SJSA1 (cell line): Measurements from ENCODE around the gene ZNF200. TPM values are rescaled to one million over a fixed set of nuclear protein-coding genes. Genes with fewer than 3 reads are reported as not detected.
"Not testable (repeated sequence)": the region's sequence is repeated elsewhere in the genome, so short reads cannot be mapped to it uniquely, and the experiment has no call there.

Source experiments
- DNase-seq, 2 experiments: peaks; one replicate each; pipeline ENCODE4 v3.0.0-alpha.2; 2015 to 2020; ENCODE audit warnings: low spot score in 2 of 2, low read depth in 1 of 2
- H3K27ac ChIP-seq: fragments of 250-450 bp; sonication (Bioruptor Pico); 2 replicates; pipeline ENCODE4 v1.5.1; 2020; ENCODE audit warnings: mild to moderate bottlenecking, moderate library complexity
- H3K27me3 ChIP-seq: fragments of 250-450 bp; sonication (Bioruptor Pico); replicated peaks from 2 replicates; pipeline ENCODE4 v1.5.1; 2020; ENCODE audit warnings: mild to moderate bottlenecking, moderate library complexity
- H3K36me3 ChIP-seq: fragments of 250-450 bp; sonication (Bioruptor Pico); 2 replicates; pipeline ENCODE4 v1.5.1; 2020; ENCODE audit warnings: mild to moderate bottlenecking
- H3K4me1 ChIP-seq: fragments of 250-450 bp; sonication (Bioruptor Pico); replicated peaks from 2 replicates; pipeline ENCODE4 v1.6.1; 2021; ENCODE audit warnings: mild to moderate bottlenecking
- H3K4me3 ChIP-seq: fragments of 250-450 bp; sonication (Bioruptor Pico); 2 replicates; pipeline ENCODE4 v1.5.1; 2020; ENCODE audit warnings: mild to moderate bottlenecking
- H3K9me3 ChIP-seq: fragments of 250-450 bp; sonication (Bioruptor Pico); replicated peaks from 2 replicates; pipeline ENCODE4 v1.5.1; 2020; ENCODE audit warnings: mild to moderate bottlenecking
- total RNA-seq: library from RNA; depleted of rRNA; stranded (reverse); fragments of >200 nt; shearing (Covaris generic); gene quantifications from 2 replicates; pipeline ENCODE4 v1.2.3, GENCODE V29; 2014

The ZNF200 gene
- total RNA-seq, 1 experiment from 2014 or later, result 8.5 TPM

- no peak overlapping the region for H3K27ac ChIP-seq
- no peaks in the 10 kb centered on the region for H3K27me3 ChIP-seq
- no peaks in the 10 kb centered on the region for H3K4me1 ChIP-seq
- no peaks in the 10 kb centered on the region for H3K36me3 ChIP-seq
- H3K9me3 ChIP-seq, result peaks cover 8% of the 10 kb centered on the region
- no peak for DNase-seq
- no peak overlapping the region for H3K4me3 ChIP-seq
Measured at GRCh38 chr16:3202903-3203539, 31.9 kb downstream of the ZNF200 start.

DNA sequence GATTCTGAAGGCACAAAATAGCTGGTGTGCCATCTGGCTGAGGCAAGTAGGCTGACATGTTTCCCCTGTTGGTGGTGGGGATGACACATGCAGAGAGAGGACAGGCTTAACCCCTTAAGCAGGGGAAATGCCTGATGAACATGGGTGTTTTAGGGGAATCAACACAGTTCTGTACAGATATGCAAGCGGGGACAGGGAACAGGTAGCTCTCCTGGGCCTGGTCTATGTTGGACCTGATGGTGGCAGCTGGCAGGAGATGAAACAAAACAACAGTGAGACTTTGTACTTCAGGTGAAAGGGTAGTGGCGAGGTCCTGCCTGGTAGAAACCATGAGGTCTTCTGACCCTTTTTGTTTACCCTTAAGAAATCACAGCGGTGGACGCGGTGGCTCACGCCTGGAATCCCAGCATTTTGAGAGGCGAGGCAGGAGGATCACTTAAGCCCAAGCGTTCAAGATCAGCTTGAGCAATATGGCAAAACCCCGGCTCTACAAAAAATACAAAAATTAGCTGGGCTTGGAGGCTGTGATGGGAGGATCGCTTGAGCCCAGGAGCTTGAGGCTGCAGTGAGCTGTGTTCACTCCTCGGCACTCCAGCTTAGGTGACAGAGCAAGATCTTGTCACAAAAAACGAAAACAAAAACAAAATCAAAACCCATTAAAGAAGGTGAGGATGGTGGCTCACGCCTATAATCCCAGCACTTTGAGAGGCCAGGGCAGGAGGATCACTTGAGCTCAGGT, 36.5 kb downstream of the ZNF200 start:
- no peak for DNase-seq
- 0 out of 2 replicates have a peak, but pooled peaks cover 1% of the 10 kb centered on the region for H3K9me3 ChIP-seq

DNA sequence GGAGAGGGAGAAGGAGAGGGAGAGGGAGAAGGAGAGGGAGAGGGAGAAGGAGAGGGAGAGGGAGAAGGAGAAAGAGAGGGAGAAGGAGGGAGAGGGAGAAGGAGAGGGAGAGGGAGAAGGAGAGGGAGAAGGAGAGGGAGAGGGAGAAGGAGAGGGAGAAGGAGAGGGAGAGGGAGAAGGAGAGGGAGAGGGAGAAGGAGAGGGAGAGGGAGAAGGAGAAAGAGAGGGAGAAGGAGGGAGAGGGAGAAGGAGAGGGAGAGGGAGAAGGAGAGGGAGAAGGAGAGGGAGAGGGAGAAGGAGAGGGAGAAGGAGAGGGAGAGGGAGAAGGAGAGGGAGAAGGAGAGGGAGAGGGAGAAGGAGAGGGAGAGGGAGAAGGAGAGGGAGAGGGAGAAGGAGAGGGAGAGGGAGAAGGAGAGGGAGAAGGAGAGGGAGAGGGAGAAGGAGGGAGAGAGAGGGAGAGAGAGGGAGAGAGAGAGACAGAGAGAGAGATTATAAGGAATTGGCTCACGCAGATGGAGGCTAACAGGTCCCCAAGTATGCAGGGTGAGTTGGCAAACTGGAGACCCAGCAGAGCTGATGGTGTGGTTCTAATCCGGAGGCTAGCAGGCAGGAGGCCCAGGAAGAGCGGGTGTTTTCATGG, 37.1 kb downstream of the ZNF200 start:
- H3K9me3 ChIP-seq, H3K4me3 ChIP-seq, H3K36me3 ChIP-seq, DNase-seq, H3K27ac ChIP-seq, H3K27me3 ChIP-seq, H3K4me1 ChIP-seq: not testable (repeated sequence)

More for the DNA sequence above, 36.5 kb downstream of the ZNF200 start:
- Histone ChIP-seq H3K27ac (no peak overlapping the region), H3K4me1 (no peaks in the 10 kb centered on the region), H3K27me3 (no peaks in the 10 kb centered on the region), H3K4me3 (no peak overlapping the region), H3K36me3 (no peaks in the 10 kb centered on the region)

- H3K27ac ChIP-seq, result no peak overlapping the region
- H3K4me1 ChIP-seq, result 0 out of 2 replicates have a peak, but pooled peaks cover 3% of the 10 kb centered on the region
- peaks cover 6% of the 10 kb centered on the region; the same call in 1 of the 2 replicates for H3K9me3 ChIP-seq
- no peak for DNase-seq
- H3K36me3 ChIP-seq, result no peaks in the 10 kb centered on the region
- H3K27me3 ChIP-seq, result no peaks in the 10 kb centered on the region
- no peak overlapping the region for H3K4me3 ChIP-seq
Measured at GRCh38 chr16:3195975-3196374, 39.0 kb downstream of the ZNF200 start.

DNA sequence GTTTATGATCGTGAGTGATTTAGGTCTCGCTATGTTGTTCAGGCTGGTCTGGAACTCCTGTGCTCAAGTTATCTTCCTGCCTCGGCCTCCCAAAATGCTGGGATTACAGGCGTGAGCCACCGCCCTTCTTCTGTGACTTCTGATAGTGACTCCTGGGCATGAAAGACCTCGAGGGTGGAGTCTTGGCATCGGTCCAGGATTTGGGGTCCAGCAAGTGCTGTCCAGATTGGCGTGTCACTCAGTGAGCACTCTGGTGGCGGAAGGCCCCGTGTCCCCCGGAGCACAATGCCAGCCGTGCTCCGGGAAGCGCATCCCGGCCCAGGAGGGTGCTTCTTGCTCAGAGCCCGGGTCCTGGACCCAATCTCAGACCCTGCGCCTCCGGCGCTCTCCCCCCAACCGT, 40.2 kb downstream of the ZNF200 start:
- H3K27me3 ChIP-seq, result no peaks in the 10 kb centered on the region; the same call in 1 of the 2 replicates
- DNase-seq, result no peak
- H3K4me3 ChIP-seq, result no peak overlapping the region
- no peaks in the 10 kb centered on the region for H3K36me3 ChIP-seq
- H3K4me1 ChIP-seq, result peaks cover 6% of the 10 kb centered on the region; the same call in 1 of the 2 replicates
- peaks cover 6% of the 10 kb centered on the region; the same call in 1 of the 2 replicates for H3K9me3 ChIP-seq
- H3K27ac ChIP-seq, result no peak overlapping the region

DNA sequence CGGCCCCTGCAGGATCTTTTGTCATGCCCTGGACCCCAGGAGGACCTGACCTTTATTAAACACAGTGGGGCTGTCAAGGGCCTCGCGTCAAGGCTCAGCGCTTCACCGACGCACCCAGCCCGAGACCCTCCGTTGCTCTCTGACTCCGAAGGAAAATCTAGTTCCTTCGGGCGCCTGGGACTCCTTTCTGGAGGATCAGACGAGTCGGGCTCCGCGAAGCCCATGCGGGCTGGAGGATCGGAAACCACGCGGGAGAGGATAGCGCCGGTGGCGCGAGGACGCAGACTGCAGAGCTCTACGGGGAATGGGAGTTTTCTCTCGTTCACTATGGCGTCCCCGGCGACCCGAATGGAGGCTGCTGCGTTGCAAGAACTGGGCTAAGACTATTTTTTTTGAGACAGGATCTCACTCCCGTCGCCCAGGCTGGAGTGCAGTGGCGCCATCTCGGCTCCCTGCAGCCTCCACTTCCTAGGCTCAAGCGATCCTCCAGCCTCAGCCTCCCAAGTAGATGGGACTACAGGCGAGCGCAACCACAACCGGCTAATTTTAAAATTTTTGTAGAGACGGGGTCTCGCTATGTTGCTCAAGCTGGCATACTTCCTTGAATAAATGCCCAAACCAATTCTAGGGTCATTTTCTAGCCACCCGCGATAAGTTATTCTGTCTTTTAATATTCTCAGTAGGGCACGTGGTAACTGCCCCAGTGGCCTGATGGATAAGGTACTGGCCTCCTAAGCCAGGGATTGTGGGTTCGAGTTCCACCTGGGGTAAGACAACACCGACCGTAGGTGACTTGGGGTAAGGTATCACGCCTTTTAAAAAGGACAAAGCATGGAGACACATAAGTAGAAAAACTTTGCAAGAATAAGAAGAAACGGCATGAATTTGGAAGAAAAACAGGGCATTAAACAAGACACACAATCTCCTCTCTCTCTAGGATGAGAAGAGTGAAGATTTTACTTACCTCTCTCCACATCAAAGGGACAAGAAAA, 41.4 kb downstream of the ZNF200 start:
- H3K4me1 ChIP-seq, result peaks cover 14% of the 10 kb centered on the region
- H3K4me3 ChIP-seq, result no peak overlapping the region
- H3K9me3 ChIP-seq, result peaks cover 6% of the 10 kb centered on the region; the same call in 1 of the 2 replicates
- H3K27ac ChIP-seq, result no peak overlapping the region
- DNase-seq, result no peak
- H3K36me3 ChIP-seq, result no peaks in the 10 kb centered on the region
- no peaks in the 10 kb centered on the region; the same call in 1 of the 2 replicates for H3K27me3 ChIP-seq

GRCh38 chr16:3192476-3193019, 42.4 kb downstream of the ZNF200 start:
- no peak for DNase-seq
- Histone ChIP-seq H3K4me1 (peaks cover 18% of the 10 kb centered on the region), H3K27me3 (no peaks in the 10 kb centered on the region; the same call in 1 of the 2 replicates), H3K36me3 (no peaks in the 10 kb centered on the region), H3K4me3 (no peak overlapping the region), H3K9me3 (peaks cover 6% of the 10 kb centered on the region; the same call in 1 of the 2 replicates), H3K27ac (no peak overlapping the region)

- Histone ChIP-seq H3K27me3 (no peaks in the 10 kb centered on the region; the same call in 1 of the 2 replicates), H3K27ac (no peak overlapping the region), H3K9me3 (peaks cover 6% of the 10 kb centered on the region; the same call in 1 of the 2 replicates), H3K4me1 (peaks cover 18% of the 10 kb centered on the region), H3K4me3 (no peak overlapping the region), H3K36me3 (no peaks in the 10 kb centered on the region)
- DNase-seq, result no peak
Measured at GRCh38 chr16:3190949-3191353, 44.0 kb downstream of the ZNF200 start.

GRCh38 chr16:3189869-3190268, 45.1 kb downstream of the ZNF200 start:
- Histone ChIP-seq H3K27me3 (no peaks in the 10 kb centered on the region; the same call in 1 of the 2 replicates), H3K4me1 (peaks cover 18% of the 10 kb centered on the region), H3K27ac (no peak overlapping the region), H3K4me3 (peak overlapping the region; percentile 43), H3K36me3 (no peaks in the 10 kb centered on the region), H3K9me3 (peaks cover 6% of the 10 kb centered on the region; the same call in 1 of the 2 replicates)
- no peak for DNase-seq

DNA sequence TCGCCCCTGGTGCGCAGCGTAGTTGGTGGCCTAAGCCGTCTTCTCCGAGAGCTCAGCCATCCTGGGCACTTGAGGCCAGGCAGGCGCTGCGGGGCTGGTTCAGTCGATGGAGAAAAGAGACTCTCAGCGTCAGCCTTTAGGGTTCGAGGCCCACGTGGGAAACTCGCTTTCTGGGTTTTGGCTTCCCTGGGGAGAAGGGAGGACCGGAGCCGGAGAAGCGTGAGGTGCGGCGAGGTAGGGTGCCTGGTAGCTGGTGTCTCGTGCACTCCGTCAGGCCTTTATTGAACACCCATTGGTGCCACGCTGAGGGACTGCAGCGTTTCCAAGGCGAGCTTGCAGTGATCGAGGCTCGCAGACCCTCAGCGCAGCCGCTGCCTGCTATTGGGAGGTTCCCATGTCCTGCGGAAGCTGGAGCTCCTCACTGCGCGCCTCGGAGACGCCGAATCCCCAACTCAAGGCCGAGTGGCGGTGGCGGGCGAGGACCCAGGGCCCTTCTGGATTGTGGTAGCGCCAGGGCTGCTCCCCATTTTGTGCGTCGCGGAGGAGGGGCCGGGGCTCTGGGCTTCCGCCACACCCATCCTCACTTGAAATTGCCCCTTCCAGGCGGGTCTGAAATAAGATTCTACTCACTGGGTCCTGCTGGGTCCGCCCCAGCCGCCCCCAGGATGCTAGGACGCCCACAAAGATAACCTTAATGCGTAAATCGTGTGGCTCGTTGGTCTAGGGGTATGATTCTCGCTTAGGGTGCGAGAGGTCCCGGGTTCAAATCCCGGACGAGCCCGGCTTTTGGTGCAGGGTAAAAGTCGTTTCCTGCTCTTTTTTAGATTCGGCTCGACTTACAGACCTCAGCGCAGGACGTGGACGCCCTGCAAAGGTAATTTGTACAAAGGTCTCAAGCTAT, 45.8 kb downstream of the ZNF200 start:
- Histone ChIP-seq H3K27ac (no peak overlapping the region), H3K9me3 (peaks cover 6% of the 10 kb centered on the region; the same call in 1 of the 2 replicates)
- peak; percentile 78 to 88 for DNase-seq

GRCh38 chr16:3188675-3188924, 46.4 kb downstream of the ZNF200 start:
- no peak for DNase-seq
- Histone ChIP-seq H3K36me3 (no peaks in the 10 kb centered on the region), H3K27ac (no peak overlapping the region), H3K9me3 (peaks cover 6% of the 10 kb centered on the region; the same call in 1 of the 2 replicates), H3K27me3 (peaks cover 2% of the 10 kb centered on the region; the same call in 1 of the 2 replicates), H3K4me1 (peaks cover 22% of the 10 kb centered on the region), H3K4me3 (peak overlapping the region; percentile 43)

More for the DNA sequence above, 45.8 kb downstream of the ZNF200 start:
- Histone ChIP-seq H3K4me1 (peaks cover 18% of the 10 kb centered on the region), H3K36me3 (no peaks in the 10 kb centered on the region), H3K27me3 (no peaks in the 10 kb centered on the region; the same call in 1 of the 2 replicates), H3K4me3 (peak overlapping the region; percentile 43)
